GM21723 (cell line): Measurements from ENCODE around the gene YBX3.

Experiments
- ATAC-seq: cut with Tn5 transposase; IDR thresholded peaks from one replicate; pipeline ENCODE4 v1.9.1; 2021; ENCODE audit warnings: mild to moderate bottlenecking, moderate library complexity; ENCODE audit not compliant: unreplicated experiment

Gene YBX3

DNA sequence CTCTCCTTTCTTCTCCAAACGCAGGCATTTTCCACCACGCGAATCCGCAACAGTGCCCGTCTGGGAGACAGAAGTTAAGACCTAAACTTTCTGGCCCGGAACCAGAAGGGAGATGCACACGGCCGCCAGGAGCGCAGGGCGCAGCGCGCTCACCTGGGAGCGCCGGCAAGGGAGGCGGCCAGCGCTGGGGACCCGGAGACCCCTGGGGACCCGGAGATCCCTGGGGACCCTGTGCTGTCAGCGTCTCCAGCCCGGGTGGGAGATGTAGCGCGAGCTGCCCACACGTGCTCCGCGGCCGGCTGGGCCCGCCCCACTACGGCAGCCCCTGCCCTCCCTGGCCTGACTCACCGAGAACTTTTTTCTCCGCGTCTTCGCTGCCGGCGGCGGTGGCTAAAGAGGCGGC, 620 bp downstream of the YBX3 start:
- ATAC-seq, result peak; percentile 43

DNA sequence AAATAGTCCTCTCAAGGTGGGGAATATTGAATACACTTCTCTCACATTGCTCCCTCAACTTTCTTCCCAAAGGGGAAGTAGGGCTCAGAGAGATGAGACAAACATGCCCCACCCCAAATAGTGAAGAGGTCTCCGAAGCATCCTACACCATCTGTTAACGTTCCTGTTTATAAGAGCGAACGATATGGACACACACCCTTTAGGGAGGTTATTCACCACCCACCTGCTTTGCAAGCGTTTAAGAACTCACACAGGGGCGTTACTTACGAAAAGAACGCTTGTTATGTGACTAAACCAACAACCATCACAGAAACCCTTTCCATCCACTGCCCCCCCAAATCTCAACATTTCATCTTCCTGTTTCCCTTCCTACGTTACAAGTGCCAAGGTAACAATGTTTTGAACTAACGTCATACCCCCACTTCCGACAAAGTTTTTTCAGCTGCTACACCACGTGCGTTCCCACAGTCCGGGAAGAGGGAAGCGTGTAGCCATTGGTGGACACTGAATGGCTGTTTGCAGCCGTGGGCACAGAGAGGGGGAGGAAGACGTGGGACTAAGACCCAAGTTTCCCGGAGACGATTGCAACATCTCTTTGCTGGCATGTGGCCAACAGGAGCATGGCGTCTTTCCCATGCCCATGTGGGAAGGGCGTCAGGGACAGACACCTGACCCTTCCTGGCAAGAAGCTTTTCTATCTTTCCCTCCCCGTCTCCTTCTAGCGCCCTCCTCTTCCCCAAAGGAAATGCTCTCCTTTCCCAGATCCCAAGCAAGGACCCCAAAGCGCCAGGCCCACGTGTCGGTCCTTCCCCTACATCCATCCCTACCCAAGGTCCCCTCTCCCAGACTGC, 1.2 kb downstream of the YBX3 start:
- ATAC-seq, result peak; percentile 45

DNA sequence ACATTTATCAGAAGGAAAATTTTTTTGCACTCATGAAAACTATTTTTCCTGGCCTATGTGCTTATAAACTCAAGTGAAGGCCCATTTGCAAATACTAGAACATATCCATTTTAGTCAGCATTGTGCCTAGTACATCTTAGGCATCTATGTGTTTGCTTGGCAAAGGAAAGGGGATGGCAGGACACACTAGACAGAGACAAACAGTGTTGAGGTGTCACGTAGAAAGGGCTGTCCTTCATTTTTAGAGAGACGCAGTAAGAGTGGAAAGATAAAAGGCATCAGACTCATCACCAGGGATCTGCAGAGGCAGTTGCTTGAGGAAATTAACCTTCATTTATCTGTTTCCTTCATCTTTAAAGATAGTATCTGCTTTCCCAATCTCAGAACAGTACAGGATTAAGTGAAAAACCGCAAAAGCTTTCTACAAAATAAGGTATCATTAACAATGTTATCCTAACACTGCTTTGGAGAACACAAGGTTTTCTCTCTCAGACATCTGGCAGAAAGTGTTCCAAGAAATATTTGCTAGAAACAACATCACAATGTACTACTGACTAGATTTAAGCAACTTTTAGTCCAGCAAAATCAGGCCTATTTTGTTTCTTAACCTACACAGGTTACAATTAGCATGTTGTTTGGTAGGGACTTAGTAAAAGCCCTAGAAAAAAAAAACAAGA, 2.0 kb downstream of the YBX3 start:
- ATAC-seq, result no peak

DNA sequence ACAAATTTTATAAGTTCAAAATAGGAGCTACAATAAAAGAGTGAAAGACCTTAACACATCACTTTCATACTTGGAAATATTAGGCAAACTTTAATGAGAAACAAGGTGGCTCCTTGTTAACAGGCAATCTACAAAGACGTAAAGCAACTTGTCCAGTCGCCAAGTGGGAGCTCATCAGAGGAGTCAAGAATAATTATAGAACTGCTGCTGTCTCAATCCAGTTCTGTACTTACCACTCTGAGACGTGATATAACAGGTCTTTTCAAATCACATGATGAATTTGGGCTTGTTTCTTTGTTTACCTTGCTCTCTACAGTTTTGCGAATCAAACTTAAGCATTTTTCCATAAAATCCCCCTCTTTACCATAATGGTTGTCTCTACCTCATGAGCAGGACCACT, 3.6 kb downstream of the YBX3 start:
- ATAC-seq, result no peak

DNA sequence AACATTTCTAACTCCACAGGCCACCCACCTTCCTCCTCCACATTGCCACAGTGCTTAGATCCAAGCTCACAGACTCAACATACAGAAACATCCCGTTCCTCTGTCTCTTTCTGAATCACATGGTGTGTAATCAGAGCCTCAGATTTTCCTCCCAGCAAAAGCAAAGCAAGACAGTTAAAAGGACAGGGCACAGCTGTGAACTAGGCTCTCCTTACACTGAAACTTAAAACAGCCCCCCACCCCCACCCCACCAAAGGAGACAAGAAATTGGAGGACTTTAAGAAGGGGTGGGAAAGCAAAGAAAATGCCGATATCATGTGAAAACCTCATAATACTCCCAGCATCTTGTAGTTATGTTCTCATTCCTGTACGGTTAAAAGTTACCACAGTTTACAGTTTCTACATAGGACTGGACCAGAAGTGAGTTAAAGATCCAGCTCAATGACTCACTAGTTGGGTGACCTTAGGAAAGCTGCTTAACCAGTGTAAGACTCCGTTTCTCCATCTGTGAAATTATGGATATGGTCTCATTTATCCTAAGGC, 4.8 kb downstream of the YBX3 start:
- no peak for ATAC-seq

DNA sequence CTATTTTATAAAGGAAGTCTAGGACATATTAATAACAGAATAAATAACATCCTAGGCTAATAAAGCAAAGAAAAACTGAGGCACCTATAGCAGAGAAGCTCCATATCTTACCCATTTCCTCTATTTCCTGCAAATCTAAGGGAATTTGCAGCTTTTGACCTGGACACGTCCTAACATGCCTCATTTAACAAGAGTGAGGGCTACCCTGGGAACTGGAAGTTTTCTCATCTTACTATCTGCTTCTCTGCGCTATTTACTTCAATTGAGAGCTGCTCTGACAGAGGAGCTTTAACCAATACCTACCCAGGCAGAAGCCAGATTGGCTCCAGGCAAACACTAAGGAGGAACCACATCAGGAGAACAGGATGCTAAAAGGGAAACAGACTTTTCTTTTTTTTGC, 5.7 kb downstream of the YBX3 start:
- no peak for ATAC-seq

- no peak for ATAC-seq
Observed at GRCh38 chr12:10716704-10717315, 6.3 kb downstream of the YBX3 start.

GRCh38 chr12:10716277-10716676, 6.8 kb downstream of the YBX3 start:
- ATAC-seq, result no peak

DNA sequence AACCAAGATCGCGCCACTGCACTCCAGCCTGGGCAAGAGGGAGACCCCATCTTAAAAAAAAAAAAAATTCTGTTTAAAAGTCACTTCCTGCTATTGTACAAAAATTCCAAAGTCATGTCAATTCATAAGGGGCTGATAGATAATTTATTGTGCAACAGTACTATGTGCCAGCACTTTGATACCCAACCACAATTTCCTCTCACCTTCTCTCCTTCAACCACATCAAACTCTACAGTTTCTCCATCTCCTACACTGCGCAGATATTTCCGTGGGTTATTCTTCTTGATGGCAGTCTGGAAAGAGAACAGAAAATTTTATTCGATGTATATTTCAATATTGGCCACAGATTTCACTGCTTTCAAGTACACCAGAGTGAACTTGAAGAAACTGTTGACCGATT, 7.6 kb downstream of the YBX3 start:
- ATAC-seq, result no peak

DNA sequence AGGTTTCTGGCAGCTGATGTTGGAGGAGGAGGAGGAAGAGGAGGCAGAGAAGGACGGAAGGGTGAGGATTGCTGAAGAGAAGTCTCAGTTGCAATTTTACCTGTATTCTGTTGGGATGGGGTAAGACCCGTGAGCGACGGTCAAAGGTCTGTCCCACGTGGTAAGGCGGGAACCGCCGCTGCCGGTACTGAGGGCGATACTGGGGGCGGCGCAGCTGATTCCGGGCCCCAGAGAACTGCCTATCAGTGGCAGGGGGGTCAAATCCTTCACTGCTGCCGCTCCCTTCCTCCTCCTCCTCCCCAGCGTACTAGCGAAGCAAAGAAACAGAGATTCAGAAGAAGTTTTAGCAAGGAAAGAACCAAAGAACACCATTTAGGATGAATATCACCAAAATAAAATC, 13.3 kb downstream of the YBX3 start:
- no peak for ATAC-seq

- no peak for ATAC-seq
Observed at GRCh38 chr12:10708862-10709261, 14.3 kb downstream of the YBX3 start.

DNA sequence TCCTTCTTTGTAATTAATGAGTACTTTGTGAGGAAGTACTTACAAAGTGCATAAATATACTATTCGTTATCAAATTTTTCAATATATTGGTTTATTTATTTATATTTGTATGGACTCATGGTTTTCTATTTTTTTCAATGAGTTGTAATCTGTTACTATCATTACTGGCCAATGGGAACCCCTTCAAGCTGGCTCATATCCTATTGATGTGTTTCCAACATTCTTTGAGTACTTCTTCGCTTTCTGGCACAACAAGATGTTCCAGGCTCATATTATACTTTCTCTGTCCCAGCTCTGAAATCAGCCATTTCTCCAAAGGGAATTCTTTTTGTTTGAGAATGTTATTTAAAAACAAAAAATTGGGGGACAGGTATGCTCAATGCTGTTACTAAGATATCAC, 17.5 kb downstream of the YBX3 start:
- ATAC-seq, result no peak

DNA sequence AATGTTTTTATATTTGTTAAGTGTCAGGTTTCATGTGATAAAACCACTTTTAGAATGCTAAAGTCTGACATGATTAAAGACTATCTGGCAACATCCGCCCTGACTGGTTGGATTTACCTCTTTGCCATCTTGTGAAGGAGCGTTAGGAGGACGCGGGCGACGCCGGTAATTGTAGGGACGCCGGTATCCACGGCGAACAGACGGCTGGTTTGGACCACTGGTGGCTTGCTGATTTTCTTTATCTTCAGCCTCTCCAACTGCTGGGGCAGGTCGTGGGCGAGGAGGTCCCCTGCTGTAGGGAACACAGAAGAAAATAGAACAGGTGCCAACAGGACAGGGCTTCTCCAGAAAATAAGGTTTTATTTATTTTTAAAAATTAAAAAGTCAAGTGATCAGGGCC, 21.3 kb downstream of the YBX3 start:
- no peak for ATAC-seq

- ATAC-seq, result peak; percentile 78
Observed at GRCh38 chr12:10701131-10701681, 21.9 kb downstream of the YBX3 start.

GRCh38 chr12:10700581-10700980, 22.5 kb downstream of the YBX3 start:
- ATAC-seq, result no peak

DNA sequence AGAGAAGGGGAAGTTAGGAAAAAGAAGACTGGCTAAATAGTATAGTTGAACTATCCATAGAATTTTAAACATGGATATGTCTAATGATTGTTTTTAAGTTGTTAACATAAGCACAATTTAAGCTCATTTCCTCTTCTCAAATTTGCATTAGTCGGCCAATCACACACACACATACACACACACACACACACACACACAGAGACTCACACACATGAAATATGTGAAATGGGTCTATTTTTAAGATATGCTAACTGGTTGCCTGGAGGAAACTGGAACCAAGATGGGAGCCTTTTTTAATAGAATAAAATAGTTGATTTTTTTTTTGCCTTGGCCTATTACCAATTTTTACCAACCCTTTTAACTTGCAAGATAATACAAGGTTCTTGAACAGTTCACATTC, 25.3 kb downstream of the YBX3 start:
- no peak for ATAC-seq

DNA sequence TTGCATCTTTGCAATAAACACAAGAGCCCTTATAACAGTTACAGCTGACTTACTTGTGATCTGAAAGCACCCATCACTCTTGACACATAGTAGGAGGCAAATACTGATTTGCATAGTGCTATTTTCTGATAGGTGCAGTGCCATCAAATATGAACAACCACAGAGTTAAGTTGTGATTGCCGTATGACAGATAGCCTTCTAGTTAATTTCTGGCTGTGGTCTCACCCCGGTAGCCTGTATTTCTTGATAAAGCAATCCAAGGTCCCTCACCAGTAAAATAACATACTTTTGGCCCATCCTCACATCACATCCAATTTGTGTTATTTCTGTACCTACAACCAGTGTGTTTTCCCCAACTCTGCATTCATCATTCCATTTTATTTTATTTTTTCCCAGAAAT, 26.0 kb downstream of the YBX3 start:
- no peak for ATAC-seq

- no peak for ATAC-seq
Observed at GRCh38 chr12:10690906-10691305, 32.2 kb downstream of the YBX3 start.

GRCh38 chr12:10689146-10689545, 34.0 kb downstream of the YBX3 start:
- ATAC-seq, result no peak

DNA sequence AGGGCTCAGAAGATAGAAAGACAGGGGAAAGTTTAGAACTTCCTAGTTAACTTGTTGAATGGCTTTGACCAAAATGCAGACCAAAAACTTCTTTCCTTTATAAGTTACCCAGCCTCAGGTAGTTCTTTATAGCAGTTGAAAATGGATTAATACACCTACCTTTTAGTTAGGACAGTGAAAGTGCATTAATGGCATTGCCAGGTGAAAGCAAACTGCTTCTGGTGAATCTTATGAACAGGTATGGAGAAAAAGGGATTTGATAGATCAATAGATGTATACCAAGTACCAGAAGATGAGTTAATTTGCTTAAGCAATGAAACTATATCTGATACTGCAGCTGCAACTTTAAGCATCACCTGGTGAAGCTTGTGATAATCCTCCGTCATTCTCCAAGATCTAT, 35.1 kb downstream of the YBX3 start:
- no peak for ATAC-seq

- peak; percentile 63 for ATAC-seq
Observed at GRCh38 chr12:10673659-10674384, 49.3 kb downstream of the YBX3 start, which contains the start of gene STYK1. Gene STYK1 (minus strand): TSS chr12:10674052. CDS start chr12:10634618, 39,434 bp downstream.
